Endodermal cell (in vitro differentiated cells): ENCODE measurements around the gene FBL. TPM values are rescaled to one million over a fixed set of nuclear protein-coding genes. Genes with fewer than 3 reads are reported as not detected.

Experiments
- DNase-seq: peaks from one replicate; pipeline ENCODE4 v3.0.0-alpha.2; 2017
- H3K27ac ChIP-seq: 2 replicates; pipeline ENCODE4 v1.5.1; 2013; ENCODE audit warnings: mild to moderate bottlenecking, low read depth, low read length, moderate library complexity
- H3K27me3 ChIP-seq: 2 replicates; pipeline ENCODE4 v1.6.1; 2013; ENCODE audit warnings: mild to moderate bottlenecking, low read length, moderate library complexity; ENCODE audit not compliant: insufficient read depth, control insufficient read depth, poor library complexity, severe bottlenecking
- H3K36me3 ChIP-seq: 2 replicates; pipeline ENCODE4 v1.7.0; 2013; ENCODE audit warnings: mild to moderate bottlenecking, low read length, moderate library complexity; ENCODE audit not compliant: control insufficient read depth, insufficient read depth
- H3K4me1 ChIP-seq: one replicate; pipeline ENCODE4 v1.7.0; 2013; ENCODE audit warnings: low read length; ENCODE audit not compliant: control insufficient read depth, insufficient read depth
- H3K4me3 ChIP-seq: 2 replicates; pipeline ENCODE4 v1.5.1; 2013; ENCODE audit warnings: mild to moderate bottlenecking, low read length, moderate library complexity
- H3K9ac ChIP-seq: 2 replicates; pipeline ENCODE4 v1.6.1; 2013; ENCODE audit warnings: mild to moderate bottlenecking, low read length, moderate library complexity; ENCODE audit not compliant: poor library complexity, severe bottlenecking; ENCODE audit errors: extremely low read depth
- H3K9me3 ChIP-seq: 2 replicates; pipeline ENCODE4 v1.6.1; 2013; ENCODE audit warnings: mild to moderate bottlenecking, low read length, moderate library complexity; ENCODE audit not compliant: control insufficient read depth
- H3K27ac Mint-ChIP-seq: 2 replicates; pipeline ENCODE4 v1.8.0; 2020; ENCODE audit warnings: mixed read lengths
- H3K27me3 Mint-ChIP-seq: 2 replicates; pipeline ENCODE4 v1.8.0; 2021; ENCODE audit warnings: mild to moderate bottlenecking, mixed read lengths; ENCODE audit not compliant: insufficient read depth
- H3K36me3 Mint-ChIP-seq: 2 replicates; pipeline ENCODE4 v1.8.0; 2020; ENCODE audit warnings: low read depth, mixed read lengths
- H3K4me1 Mint-ChIP-seq: 2 replicates; pipeline ENCODE4 v1.8.0; 2020; ENCODE audit warnings: mixed read lengths
- H3K4me3 Mint-ChIP-seq: 2 replicates; pipeline ENCODE4 v1.8.0; 2020; ENCODE audit warnings: mild to moderate bottlenecking, moderate library complexity, mixed read lengths
- H3K9me3 Mint-ChIP-seq: 2 replicates; pipeline ENCODE4 v1.8.0; 2020; ENCODE audit warnings: mild to moderate bottlenecking, mixed read lengths
- CTCF ChIP-seq: fragments of 200-600 bp; sonication (generic); conservative IDR thresholded peaks from 2 replicates; pipeline ENCODE4 v1.5.0; 2021; ENCODE audit warnings: antibody characterized with exemption, mild to moderate bottlenecking
- WGBS, 2 experiments: methylation state at CpG; one replicate each; pipeline versions ENCODE4 v1.1.5 to v1.1.7; 2013; ENCODE audit warnings: missing lambda C conversion rate in 2 of 2, mixed read lengths in 1 of 2; ENCODE audit not compliant: insufficient coverage in 1 of 2, insufficient read length in 1 of 2; 5-methylcytosine and 5-hydroxymethylcytosine counted together
- total RNA-seq, 2 donors: library from RNA; stranded (reverse); fragmentation: NEBNext Ultra II Directional in 1 of 2; extraction: Animal tissue kit (Norgen Biotek cat#: 25700) in 1 of 2; gene quantifications; 2 replicates in 1 of 2; 3 replicates in 1 of 2; pipeline ENCODE4 v1.2.1, GENCODE V29; 2021

Gene FBL
- total RNA-seq, 2 donors from 2014 or later = 356 to 387 TPM

- peak overlapping the region; percentile 79 for H3K4me3 Mint-ChIP-seq
- no peaks in the 10 kb centered on the region for H3K27me3 Mint-ChIP-seq
- peaks cover 17% of the 10 kb centered on the region for H3K4me1 Mint-ChIP-seq
- 4 to 20% methylated on average over 1 to 24 of the region's 24 CpGs for WGBS, 2 experiments
- H3K9me3 ChIP-seq = no peaks in the 10 kb centered on the region
- H3K27ac Mint-ChIP-seq = peak overlapping the region; percentile 77
- DNase-seq = no peak
- no peaks in the 10 kb centered on the region for H3K27me3 ChIP-seq
- H3K36me3 Mint-ChIP-seq = peaks cover 67% of the 10 kb centered on the region
- peak overlapping the region; percentile 100 for H3K27ac ChIP-seq
- no peaks in the 10 kb centered on the region for H3K4me1 ChIP-seq
- H3K9me3 Mint-ChIP-seq = no peaks in the 10 kb centered on the region
- peak overlapping the region; percentile 99 for H3K9ac ChIP-seq
- H3K36me3 ChIP-seq = peaks cover 74% of the 10 kb centered on the region
- TF ChIP-seq CTCF = no peak
- peak overlapping the region; percentile 89 for H3K4me3 ChIP-seq
Measured at GRCh38 chr19:39833160-39833463, 13.1 kb downstream of the FBL start.

- H3K27me3 ChIP-seq = no peaks in the 10 kb centered on the region
- peak overlapping the region; percentile 100 for H3K27ac ChIP-seq
- peaks cover 74% of the 10 kb centered on the region for H3K36me3 ChIP-seq
- peak overlapping the region; percentile 99 for H3K9ac ChIP-seq
- 88 to 91% methylated on average over 2 to 5 of the region's 5 CpGs for WGBS, 2 experiments
- Mint-ChIP-seq H3K9me3 (no peaks in the 10 kb centered on the region), H3K36me3 (peaks cover 67% of the 10 kb centered on the region), H3K4me3 (peak overlapping the region; percentile 79), H3K27ac (peak overlapping the region; percentile 77), H3K27me3 (no peaks in the 10 kb centered on the region), H3K4me1 (peaks cover 17% of the 10 kb centered on the region)
- TF ChIP-seq CTCF = no peak
- no peak for DNase-seq
- H3K4me3 ChIP-seq = peak overlapping the region; percentile 89
- H3K9me3 ChIP-seq = no peaks in the 10 kb centered on the region
- no peaks in the 10 kb centered on the region for H3K4me1 ChIP-seq
Measured at GRCh38 chr19:39832341-39833083, 13.7 kb downstream of the FBL start.

DNA sequence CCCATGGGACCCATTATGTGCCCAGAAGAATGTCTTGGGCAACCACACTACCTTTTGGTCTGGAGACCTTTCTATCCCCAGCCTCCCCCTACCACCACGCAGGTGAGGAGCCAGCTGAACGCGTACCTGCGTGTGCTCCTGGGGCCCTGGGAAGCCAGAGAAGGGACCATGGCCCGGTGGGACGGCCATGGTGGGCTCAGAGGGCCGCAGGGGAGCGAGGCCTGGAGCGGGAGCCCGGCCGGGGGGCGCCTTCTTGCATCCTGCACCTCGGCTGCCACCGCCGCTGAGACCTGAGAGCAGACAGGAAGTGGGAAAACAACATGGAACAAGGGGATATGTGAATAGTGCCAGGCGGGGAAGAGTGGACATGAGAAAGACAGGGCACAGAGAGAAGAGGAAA lies 14.5 kb downstream of the FBL start:
- no peak overlapping the region for H3K27ac ChIP-seq
- 94% methylated on average over 12 to 16 of the region's 16 CpGs for WGBS, 2 experiments
- Mint-ChIP-seq H3K9me3 (no peaks in the 10 kb centered on the region), H3K4me1 (peaks cover 17% of the 10 kb centered on the region), H3K36me3 (peaks cover 63% of the 10 kb centered on the region), H3K27ac (peak overlapping the region; percentile 13), H3K4me3 (peak overlapping the region; percentile 79), H3K27me3 (no peaks in the 10 kb centered on the region)
- no peak for DNase-seq
- no peaks in the 10 kb centered on the region for H3K9me3 ChIP-seq
- no peaks in the 10 kb centered on the region for H3K4me1 ChIP-seq
- TF ChIP-seq CTCF = no peak
- H3K27me3 ChIP-seq = no peaks in the 10 kb centered on the region
- peaks cover 71% of the 10 kb centered on the region for H3K36me3 ChIP-seq
- H3K4me3 ChIP-seq = no peak overlapping the region
- no peak overlapping the region for H3K9ac ChIP-seq
